Cardiac fibroblast (primary cell): ENCODE data around the gene COPG2.
"Not testable (repeated sequence)": the region's sequence is repeated elsewhere in the genome, so short reads cannot be mapped to it uniquely, and the experiment has no call there.

Source experiments
- DNase-seq, 2 donors: peaks; one replicate each; pipeline versions ENCODE4 v3.0.0 to v3.0.0-alpha.2; 2010; ENCODE audit warnings: low read depth in 2 of 2
- H3K4me3 ChIP-seq, 2 donors: replicated peaks in 1 of 2; 1 replicate in 1 of 2; 2 replicates in 1 of 2; pipeline ENCODE4 v1.5.1; 2011; ENCODE audit warnings: low read depth in 2 of 2, low read length in 2 of 2, mild to moderate bottlenecking in 2 of 2, moderate library complexity in 1 of 2
- TF ChIP-seq, protein P1 (sequence below): IDR thresholded peaks from one replicate; pipeline ENCODE4 v1.5.1; 2011; ENCODE audit warnings: low read depth, mild to moderate bottlenecking, low read length, inconsistent platforms

Gene COPG2

DNA sequence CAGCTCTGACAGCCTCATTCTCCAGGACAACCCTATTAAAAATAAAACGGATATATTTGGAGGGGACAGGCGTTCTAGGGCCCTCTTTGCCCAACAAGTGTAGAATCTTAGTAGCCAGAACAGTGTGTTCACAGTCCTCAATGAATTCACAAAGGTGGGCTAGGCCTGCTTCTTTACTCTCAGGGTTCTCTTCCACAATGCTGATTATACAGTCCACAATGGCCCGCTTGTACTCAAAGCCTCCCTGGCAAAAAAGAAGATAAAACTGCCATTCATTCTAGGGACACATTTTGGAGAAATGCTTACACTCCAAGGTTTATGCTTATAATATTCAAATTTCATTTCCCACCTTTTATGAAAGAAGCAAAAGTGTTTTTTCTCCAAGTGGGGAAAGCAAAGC lies 114.1 kb downstream of the COPG2 start:
- TF ChIP-seq, protein P1, sequence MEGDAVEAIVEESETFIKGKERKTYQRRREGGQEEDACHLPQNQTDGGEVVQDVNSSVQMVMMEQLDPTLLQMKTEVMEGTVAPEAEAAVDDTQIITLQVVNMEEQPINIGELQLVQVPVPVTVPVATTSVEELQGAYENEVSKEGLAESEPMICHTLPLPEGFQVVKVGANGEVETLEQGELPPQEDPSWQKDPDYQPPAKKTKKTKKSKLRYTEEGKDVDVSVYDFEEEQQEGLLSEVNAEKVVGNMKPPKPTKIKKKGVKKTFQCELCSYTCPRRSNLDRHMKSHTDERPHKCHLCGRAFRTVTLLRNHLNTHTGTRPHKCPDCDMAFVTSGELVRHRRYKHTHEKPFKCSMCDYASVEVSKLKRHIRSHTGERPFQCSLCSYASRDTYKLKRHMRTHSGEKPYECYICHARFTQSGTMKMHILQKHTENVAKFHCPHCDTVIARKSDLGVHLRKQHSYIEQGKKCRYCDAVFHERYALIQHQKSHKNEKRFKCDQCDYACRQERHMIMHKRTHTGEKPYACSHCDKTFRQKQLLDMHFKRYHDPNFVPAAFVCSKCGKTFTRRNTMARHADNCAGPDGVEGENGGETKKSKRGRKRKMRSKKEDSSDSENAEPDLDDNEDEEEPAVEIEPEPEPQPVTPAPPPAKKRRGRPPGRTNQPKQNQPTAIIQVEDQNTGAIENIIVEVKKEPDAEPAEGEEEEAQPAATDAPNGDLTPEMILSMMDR, result no peak
- no peak for DNase-seq
- no peak overlapping the region for H3K4me3 ChIP-seq

GRCh38 chr7:130553398-130554029 lies 115.0 kb downstream of the COPG2 start:
- TF ChIP-seq, protein P1, result no peak
- no peak for DNase-seq
- H3K4me3 ChIP-seq, result no peak overlapping the region

GRCh38 chr7:130544356-130544755 lies 124.2 kb downstream of the COPG2 start:
- no peak overlapping the region for H3K4me3 ChIP-seq
- TF ChIP-seq, protein P1, result no peak
- no peak for DNase-seq

DNA sequence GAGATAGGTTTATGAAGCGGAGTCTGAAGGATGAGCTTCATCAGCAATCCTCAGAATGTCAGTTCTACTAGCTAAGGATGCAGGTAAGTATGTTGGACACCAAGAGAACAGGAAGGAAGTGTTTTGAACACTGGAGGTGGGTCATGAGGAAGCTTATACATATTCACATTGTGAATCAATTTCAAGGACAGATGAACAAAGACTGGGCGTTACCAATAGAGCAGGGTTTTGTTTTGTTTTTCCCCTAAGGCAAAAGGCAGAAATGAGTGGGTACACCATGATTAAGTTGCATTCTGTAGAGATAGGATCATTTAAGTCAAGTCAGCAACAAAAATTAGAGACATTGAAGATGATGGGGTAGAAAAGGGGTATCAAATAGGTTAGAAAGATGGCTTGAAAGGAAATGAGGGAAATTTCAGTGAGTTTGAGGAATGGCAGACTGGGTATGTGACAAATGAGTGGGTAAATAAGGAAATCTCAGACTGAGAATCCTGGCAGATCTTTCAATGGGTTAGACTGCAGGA lies 125.0 kb downstream of the COPG2 start:
- DNase-seq, result no peak
- TF ChIP-seq, protein P1, result no peak
- no peak overlapping the region for H3K4me3 ChIP-seq

DNA sequence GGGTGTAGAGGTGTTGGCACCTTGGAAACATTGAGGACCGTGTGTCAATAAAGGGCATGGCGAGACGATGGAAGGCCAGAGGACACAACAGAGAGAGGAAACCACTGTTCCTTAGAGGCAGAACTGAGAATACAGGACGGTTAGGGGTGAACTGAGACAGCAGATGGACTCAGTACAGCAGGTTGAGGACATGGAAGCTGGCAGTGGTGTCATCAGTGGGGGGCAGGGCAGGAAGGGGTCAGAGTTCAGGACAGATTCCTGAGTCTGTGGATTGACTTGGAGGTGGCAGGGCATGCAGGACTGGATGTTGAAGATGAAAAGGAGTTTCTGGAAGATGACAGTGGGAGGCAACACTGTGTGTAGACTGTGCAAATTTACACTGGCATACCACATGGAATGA lies 126.3 kb downstream of the COPG2 start:
- DNase-seq, H3K4me3 ChIP-seq: not testable (repeated sequence)

GRCh38 chr7:130541287-130541686 lies 127.3 kb downstream of the COPG2 start:
- not testable (repeated sequence) for DNase-seq, H3K4me3 ChIP-seq

GRCh38 chr7:130537894-130538293 lies 130.7 kb downstream of the COPG2 start:
- not testable (repeated sequence) for DNase-seq, H3K4me3 ChIP-seq

DNA sequence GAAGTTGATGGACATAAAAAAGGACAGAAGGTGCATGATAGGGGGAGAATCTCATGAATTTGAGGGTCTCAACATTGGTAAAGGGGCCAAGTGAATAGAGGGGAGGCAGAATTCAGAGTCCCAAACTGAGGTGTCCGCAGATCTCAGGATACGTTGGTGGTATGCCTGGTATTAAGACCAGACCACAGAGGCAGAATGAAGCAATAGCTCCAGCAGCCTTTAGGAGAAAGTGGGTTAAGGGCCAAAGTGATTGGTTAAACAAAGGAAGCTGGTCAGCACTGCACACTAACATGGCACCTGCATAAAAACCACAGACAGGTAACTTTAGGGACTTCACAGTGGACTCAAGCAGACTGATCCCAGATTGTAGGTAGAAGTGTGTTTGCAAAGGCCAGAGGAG lies 139.1 kb downstream of the COPG2 start:
- no peak overlapping the region for H3K4me3 ChIP-seq
- DNase-seq, result no peak
- TF ChIP-seq, protein P1, result no peak

DNA sequence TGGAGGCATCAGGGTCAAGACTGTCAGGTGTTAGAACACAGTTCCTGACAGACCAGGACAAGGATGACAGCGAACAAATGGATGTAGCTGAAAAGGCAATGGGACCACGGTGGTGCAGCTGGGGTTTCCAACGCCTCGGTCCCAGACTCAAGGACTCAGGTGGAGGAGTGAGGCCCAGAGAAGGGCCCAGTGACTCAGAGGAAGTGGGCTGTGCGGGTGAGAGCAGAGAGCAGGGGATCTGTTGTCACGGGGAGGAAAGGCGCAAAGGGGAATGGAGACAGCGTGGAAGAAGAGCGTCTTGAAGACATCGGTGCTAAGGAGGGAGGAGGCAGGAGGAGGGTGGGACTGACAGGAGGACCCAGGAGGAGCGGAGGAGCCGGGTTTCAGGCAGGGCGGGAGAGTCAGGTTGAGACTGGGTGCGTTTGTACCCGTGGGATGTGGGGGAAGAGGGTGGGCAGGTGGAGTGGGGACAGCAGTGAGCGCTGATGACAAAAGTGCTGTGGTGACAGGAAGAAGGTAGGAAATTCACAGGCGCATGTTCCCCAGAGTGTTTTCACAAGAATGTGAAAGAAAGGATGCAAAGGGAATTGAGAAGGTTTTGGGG lies 140.7 kb downstream of the COPG2 start:
- DNase-seq, H3K4me3 ChIP-seq: not testable (repeated sequence)
